Mucosa of stomach (tissue), 1 donor: ENCODE results near the gene GID8.

ENCODE experiments used
- H3K27me3 ChIP-seq: one replicate; pipeline ENCODE4 v1.7.0; 2013; ENCODE audit warnings: mild to moderate bottlenecking, low read length; ENCODE audit not compliant: control insufficient read depth, insufficient read depth
- H3K36me3 ChIP-seq: one replicate; pipeline ENCODE4 v1.7.0; 2013; ENCODE audit warnings: low read length; ENCODE audit not compliant: control insufficient read depth, insufficient read depth
- H3K4me1 ChIP-seq: one replicate; pipeline ENCODE4 v1.7.0; 2013; ENCODE audit warnings: mild to moderate bottlenecking, low read length; ENCODE audit not compliant: control insufficient read depth, insufficient read depth
- H3K4me3 ChIP-seq: one replicate; pipeline ENCODE4 v1.7.0; 2013; ENCODE audit warnings: low read length
- H3K9ac ChIP-seq: one replicate; pipeline ENCODE4 v1.7.0; 2013; ENCODE audit warnings: mild to moderate bottlenecking, low read length, moderate library complexity
- H3K9me3 ChIP-seq: one replicate; pipeline ENCODE4 v1.7.0; 2013; ENCODE audit warnings: mild to moderate bottlenecking, low read length, moderate library complexity; ENCODE audit not compliant: control insufficient read depth
- donor health status: Pancreatic carcinoma.

GID8 gene

DNA sequence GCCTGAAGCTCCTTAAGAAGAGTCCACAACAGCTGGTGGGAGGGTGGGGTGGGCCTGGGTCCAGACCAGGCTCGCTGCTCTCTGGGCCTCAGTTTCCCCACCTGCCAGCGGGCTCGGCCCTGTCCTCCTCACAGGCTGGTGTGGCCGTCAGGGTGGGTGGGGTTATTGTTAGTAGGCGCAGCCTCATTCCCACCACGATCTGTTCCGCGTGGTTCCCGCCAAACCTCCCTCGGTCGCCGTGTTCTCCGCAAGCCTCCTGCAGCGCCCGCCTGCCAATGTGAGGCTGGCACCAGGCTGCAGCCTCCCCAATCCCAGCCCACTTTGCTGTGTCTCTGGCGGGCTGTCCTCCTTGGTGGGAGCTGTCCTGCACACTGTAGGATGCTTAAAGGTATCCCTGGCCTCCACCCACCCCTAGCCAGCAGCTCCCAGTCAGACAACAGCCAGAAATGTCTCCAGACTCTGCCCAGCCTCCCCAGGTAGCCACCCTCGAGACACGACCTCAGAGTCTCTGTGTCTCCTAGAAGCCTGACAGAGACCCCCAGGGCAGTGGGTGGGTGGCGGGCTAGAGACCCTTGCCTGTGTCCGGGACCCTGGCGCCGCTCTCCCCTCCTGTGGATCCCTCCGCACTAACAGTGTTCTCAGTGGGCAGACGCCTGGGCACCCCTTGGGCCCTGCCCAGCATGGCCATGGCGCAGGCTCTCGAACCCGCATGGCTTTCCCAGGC is 29.8 kb downstream of the GID8 start:
- Histone ChIP-seq H3K4me3 (no peak overlapping the region), H3K9ac (no peak overlapping the region), H3K27me3 (peaks cover 21% of the 10 kb centered on the region), H3K9me3 (no peaks in the 10 kb centered on the region), H3K36me3 (no peaks in the 10 kb centered on the region), H3K4me1 (peaks cover 4% of the 10 kb centered on the region)

DNA sequence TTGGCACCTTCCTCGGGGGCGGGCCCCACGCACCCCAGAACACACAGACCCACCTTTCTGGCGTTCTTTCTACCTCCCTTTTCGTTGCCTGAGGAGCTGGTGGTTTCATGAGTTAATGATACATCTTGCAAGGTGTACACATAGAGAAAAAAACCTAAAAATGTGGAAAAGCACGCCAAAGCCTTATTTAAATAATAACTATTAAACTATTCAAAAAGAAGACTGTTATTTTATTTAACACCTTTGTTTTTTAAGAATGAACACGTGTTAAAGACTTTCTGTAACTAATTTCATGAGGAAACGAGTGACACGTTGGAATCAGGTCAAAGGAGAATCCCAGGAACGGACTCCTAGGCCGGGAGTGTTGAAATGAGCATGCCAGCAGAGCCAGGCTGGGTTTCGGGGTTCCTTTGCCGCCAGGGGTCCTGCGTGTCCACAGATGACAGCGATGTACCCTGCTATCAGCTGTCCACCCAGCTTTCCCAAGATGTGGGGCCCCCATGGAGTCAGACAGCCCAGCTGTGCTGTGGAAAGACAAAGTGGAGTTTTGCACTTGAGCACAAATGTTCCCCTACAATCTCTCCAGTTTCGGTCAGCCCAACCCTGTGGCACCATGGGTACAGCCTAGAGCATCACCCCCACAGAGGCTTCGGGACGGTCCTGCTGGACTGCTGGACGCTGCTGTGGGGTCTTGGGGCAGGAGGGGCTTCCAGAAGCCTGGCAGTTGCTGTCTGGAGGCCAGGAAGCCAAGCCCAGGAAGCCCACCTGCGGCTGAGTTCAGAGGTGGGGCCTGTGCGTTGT is 30.6 kb downstream of the GID8 start:
- Histone ChIP-seq H3K4me3 (no peak overlapping the region), H3K27me3 (peaks cover 29% of the 10 kb centered on the region)

DNA sequence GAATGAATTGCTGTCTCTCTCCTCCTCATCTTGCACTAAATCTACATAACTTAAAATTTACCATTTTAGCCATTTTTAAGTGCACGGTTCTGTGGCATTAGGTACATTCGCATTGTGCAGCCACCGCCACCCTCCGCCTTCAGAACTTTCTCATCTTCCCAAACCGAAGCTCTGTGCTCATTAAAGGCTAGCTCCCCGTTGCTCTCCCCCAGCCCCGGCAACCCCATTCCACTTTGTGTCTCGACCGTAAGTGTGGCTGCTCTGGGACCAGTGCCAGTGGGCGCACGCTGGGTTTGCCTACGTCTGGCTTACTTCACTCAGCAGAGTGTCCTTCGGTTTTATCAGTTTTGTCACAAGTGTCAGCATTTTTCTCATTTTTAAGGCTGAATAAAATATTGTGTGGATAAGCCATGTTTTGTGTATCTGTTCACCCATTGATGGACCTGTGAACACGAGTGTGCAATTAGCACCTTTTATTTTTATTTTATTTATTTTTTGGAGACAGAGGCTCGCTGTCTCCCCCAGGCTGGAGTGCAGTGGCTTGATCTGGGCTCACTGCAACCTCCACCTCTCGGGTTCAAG is 31.3 kb downstream of the GID8 start:
- Histone ChIP-seq H3K9me3 (no peaks in the 10 kb centered on the region), H3K9ac (no peak overlapping the region), H3K4me3 (no peak overlapping the region), H3K4me1 (peaks cover 5% of the 10 kb centered on the region), H3K36me3 (no peaks in the 10 kb centered on the region), H3K27me3 (peaks cover 36% of the 10 kb centered on the region)

More for the DNA sequence above, 30.6 kb downstream of the GID8 start:
- H3K36me3 ChIP-seq = no peaks in the 10 kb centered on the region
- no peak overlapping the region for H3K9ac ChIP-seq
- H3K9me3 ChIP-seq = no peaks in the 10 kb centered on the region
- peaks cover 5% of the 10 kb centered on the region for H3K4me1 ChIP-seq

- Histone ChIP-seq H3K27me3 (peaks cover 42% of the 10 kb centered on the region), H3K9me3 (no peaks in the 10 kb centered on the region)
Measured at GRCh38 chr20:62969939-62970306, 32.0 kb downstream of the GID8 start.

GRCh38 chr20:62970307-62971210 is 32.6 kb downstream of the GID8 start:
- Histone ChIP-seq H3K4me3 (no peak overlapping the region), H3K9me3 (no peaks in the 10 kb centered on the region), H3K9ac (no peak overlapping the region), H3K27me3 (peaks cover 48% of the 10 kb centered on the region), H3K4me1 (peaks cover 5% of the 10 kb centered on the region), H3K36me3 (no peaks in the 10 kb centered on the region)

More at GRCh38 chr20:62969939-62970306, 32.0 kb downstream of the GID8 start:
- H3K4me1 ChIP-seq = peaks cover 5% of the 10 kb centered on the region
- H3K9ac ChIP-seq = no peak overlapping the region
- no peaks in the 10 kb centered on the region for H3K36me3 ChIP-seq
- no peak overlapping the region for H3K4me3 ChIP-seq

DNA sequence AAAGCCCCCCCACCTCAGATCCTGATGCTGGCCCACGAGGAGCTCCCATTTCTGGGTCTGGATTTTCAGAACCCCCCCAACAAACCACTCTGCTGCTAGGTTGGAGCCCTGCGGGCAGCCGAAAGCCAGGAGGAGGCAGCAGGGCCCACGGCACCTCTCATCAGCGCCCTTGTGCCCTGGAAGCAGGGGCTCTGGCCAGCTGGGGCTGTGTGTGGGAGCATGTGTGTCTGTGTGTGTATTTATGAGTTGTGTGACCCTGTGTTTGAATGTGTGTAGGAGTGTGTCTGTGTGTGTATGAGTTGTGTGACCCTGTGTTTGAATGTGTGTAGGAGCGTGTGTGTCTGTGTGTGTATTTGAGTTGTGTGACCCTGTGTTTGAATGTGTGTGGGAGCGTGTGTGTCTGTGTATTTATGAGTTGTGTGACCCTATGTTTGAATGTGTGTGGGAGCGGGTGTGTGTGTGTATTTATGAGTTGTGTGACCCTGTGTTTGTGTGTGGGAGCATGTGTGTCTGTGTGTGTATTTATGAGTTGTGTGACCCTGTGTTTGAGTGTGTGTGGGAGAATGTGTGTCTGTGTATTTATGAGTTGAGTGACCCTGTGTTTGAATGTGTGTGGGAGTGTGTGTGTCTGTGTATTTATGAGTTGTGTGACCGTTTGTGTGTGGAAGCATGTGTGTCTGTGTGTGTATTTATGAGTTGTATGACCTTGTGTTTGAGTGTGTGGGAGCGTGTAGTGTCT is 33.4 kb downstream of the GID8 start:
- Histone ChIP-seq H3K9ac (no peak overlapping the region), H3K9me3 (no peaks in the 10 kb centered on the region), H3K36me3 (no peaks in the 10 kb centered on the region), H3K4me3 (no peak overlapping the region), H3K27me3 (peaks cover 57% of the 10 kb centered on the region), H3K4me1 (peaks cover 5% of the 10 kb centered on the region)

DNA sequence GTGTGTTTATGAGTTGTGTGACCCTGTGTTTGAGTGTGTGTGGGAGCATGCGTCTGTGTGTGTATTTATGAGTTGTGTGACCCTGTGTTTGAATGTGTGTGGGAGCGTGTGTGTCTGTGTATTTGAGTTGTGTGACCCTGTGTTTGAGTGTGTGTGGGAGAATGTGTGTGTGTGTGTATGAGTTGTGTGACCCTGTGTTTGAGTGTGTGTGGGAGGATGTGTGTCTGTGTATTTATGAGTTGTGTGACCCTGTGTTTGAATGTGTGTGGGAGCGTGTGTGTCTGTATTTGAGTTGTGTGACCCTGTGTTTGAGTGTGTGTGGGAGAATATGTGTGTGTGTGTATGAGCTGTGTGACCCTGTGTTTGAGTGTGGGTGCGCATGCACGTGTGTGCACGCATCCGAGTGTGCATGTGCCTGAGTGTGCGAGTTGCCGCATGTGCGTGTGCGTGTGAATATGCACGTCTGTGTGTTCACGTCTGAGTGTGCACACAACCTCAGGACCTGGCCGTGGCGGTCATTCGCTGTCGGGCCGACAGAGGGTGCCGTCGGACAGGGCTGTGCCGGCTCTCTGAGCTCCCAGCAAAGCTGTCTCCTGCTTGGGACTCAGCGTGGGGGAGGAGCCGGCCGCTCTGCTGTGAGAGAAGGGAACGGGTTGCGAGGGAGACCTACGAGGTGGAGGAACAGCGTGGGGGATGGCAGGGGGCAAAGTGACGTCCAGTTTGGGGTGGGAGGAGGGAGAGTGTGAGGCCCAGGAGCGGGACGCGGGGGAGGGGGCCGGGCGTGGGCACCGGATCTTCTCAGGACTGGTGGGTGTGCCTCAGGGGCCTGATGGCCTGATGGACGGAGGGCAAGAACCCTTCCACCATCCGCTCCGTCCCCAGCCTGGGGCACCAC is 34.2 kb downstream of the GID8 start:
- Histone ChIP-seq H3K27me3 (peaks cover 63% of the 10 kb centered on the region), H3K36me3 (no peaks in the 10 kb centered on the region), H3K4me3 (no peak overlapping the region), H3K4me1 (peaks cover 5% of the 10 kb centered on the region), H3K9me3 (no peaks in the 10 kb centered on the region), H3K9ac (no peak overlapping the region)

DNA sequence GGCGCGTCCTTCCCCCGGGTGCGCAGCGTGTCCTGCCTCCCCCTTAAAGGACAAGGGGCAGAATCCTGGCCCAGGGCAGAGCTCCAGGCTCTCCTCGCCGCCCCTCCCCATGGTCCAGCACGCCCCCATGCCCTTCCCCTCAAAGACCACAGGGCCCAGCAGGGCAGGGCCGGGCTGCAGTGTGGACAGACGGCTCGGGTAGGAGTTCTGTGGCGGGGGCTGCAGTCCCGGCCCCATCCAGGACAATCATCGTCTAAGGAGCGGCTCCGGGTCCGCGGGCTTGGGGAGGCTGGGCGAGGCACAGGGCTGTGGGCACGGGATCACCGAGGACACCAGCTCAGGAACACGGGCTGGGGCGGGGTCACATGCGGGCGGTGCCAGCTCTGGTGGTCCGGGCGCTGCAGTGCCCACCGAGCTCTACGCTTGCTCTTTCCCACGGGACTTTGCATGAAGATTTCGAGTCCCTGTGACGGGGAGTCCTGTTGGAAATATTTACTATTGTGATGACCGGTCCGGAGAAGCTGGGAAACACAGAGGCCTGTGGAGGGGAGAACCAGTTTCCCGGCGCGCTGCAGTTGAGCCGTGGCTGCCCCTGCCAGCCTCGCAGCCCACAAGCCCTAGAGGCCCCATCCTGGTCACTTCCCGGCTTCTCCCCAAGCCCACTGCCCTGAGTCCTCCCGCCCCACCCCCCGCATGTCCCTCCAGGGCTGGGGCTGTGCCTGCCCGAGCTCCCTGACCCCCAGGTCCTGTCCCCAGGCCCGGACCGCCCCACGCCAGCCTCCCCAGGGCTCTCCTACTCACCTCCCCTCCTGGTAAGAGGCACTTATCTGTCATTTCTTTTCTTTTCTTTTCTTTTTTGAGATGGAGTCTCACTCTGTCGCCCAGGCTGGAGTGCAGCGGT is 35.1 kb downstream of the GID8 start:
- Histone ChIP-seq H3K9me3 (no peaks in the 10 kb centered on the region), H3K9ac (no peak overlapping the region), H3K4me1 (peaks cover 5% of the 10 kb centered on the region), H3K36me3 (no peaks in the 10 kb centered on the region), H3K27me3 (peaks cover 72% of the 10 kb centered on the region), H3K4me3 (no peak overlapping the region)

- Histone ChIP-seq H3K9ac (no peak overlapping the region), H3K36me3 (no peaks in the 10 kb centered on the region), H3K27me3 (peaks cover 88% of the 10 kb centered on the region), H3K4me3 (no peak overlapping the region), H3K4me1 (peaks cover 5% of the 10 kb centered on the region), H3K9me3 (no peaks in the 10 kb centered on the region)
Measured at GRCh38 chr20:62975251-62975760, 37.4 kb downstream of the GID8 start.
